GM19395 (cell line): ENCODE measurements around the gene SLC11A2.

Experiments
- ATAC-seq: cut with Tn5 transposase; IDR thresholded peaks from one replicate; pipeline ENCODE4 v1.9.1; 2021; ENCODE audit warnings: mild to moderate bottlenecking, moderate library complexity; ENCODE audit not compliant: unreplicated experiment

SLC11A2 gene

DNA sequence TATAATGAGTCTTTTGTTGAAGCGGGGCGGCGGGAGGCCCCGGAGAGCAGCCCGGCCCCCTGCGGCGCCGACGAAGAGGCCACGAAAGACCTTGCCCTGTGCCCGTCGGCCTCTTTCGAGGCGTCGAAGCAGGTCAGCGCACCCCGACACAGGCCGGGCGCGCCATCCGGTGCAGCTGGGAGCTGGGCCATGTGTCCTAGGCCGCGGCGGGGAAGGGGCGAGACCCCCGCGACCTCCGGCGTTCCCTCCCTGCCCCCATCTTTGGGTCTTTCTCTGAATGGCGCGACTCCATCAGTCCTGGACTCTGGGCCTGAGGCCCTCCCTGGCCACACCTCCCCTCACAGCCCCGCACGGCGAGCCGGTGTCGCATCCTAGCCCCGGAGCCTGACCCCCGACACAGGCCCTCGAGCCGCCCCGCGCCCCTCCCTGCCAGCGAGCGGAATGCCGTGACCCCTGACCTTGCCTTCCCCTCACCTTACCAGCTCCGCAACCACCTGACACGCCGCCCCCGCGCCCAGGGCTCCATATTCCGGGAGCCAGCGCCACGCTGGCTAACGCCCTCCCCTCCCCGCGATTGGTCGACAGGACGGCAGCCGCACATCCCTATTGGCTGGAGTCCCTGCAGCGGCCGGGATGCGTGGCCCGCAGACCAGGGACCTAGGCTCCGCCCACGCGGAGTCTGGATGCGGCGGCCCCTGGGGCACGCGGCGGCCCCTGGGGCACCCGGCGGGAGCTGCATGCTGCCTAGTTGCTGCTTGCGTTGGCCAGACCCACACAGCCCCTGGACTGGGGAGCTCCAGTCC, at the start of gene SLC11A2:
Gene SLC11A2 (minus strand): TSS at position 549 of the 803 bp plus-strand sequence. CDS start 15,656 bp downstream, outside the sequence.
- peak; percentile 86 for ATAC-seq

DNA sequence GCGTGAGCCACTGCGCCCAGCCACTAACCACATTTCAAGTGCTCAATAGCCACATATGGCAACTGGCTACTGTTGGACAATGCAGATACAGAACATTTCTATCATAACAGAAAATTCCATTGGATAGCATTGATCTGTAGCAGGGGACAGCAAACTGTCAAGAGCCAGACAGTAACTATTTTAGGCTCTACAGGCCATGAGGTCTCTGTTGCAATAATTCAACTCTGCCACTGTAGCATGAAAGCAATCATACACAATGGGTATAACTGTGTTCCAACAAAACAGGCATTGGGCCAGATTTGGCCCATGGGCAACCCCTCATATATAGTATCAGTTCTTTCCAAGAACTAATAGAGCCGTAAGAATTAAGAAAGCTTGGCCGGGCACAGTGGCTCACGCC, 49.2 kb upstream of the SLC11A2 start:
- ATAC-seq, result no peak

DNA sequence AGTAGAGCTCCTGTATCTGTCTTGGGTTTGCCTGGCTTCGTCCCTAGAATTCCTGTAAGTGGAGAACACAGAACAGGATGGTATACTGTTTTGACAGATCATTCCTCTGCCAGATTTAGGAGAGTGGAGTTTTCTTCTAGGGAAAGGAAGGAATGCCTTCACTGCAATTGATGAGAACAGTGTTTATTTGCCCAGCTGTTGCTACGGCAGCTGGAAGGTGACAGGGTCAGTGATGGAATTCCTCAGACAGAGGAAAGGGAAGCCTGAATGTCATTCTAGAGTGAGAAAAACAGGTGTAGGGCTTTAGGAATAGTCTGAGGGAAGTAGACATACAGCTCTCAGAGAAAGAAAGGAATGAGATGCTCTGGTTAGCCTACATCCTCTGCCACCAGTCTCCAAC, 45.5 kb upstream of the SLC11A2 start:
- ATAC-seq, result no peak

DNA sequence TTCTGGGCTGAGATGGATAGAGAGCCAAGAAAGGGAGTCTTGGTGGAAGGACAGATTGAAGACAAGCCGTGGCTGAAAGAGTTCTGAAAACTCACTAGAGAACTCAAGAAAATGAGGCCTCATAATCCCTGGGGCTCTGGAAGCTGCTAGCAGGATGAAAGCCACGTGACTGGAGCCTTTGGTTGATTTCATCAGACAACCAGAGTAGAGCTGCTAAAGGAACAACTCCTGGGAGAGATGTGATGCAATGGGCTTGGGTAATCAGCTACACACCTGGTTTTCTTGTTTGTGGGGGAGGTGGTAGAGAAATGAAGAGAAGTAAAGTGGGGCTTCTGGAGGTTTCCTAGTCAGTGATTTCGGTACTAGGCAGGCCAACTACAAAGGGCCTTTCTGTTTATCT, 43.8 kb upstream of the SLC11A2 start:
- no peak for ATAC-seq

DNA sequence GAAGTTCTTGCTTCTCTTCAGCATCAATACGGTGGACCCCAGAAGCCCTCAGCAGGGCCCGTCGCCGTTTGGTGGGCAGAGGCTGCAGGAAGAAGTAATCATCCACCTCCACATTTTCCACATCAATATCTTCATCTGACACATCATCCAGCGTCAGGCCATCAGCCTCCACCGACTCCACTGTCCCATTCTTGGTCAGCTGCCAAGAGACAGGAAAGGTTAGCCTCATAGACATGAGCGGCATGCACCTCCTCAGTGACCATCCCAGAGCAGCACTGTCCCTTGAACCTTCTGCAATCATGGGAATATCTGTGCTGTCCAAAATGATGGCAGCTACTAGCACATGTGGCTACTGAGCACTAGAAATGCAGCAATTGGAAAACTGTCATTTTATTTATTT, 41.6 kb upstream of the SLC11A2 start:
- ATAC-seq, result no peak

DNA sequence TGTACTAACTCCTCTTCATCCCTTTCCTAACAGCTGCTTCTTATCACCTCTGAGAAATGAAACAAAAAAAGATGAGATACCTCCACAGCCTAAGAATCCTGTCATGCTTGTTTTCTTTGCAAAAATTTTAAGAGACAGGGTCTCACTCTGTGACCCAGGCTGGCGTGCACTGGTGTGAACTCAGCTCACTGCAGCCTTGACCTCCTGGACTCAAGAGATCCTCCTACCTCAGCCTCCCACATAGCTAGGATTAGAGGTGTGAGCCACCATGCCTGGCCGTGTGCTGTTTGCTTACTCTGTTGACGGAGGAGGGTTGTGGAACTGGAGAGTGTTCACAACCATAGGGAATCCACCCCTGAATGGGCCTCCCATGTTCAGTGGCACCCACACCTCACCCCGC, 41.0 kb upstream of the SLC11A2 start:
- ATAC-seq, result no peak

DNA sequence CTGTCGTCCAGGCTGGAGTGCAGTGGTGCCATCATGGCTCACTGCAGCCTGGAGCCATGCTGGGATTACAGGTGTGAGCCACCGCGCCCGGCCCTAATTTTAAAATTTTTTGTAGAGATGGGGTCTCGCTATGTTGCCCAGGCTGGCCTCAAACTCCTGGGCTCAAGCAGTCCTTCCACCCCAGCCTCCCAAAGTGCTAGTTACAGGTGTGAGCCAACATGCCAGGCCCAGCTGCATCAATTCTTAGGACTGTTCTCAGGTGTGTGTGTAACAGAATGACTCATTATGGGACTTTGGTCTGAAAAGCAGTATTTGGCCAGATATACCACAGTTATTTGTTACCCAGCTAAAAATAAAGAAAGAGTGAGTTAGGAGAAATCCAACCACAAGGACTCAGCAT, 39.3 kb upstream of the SLC11A2 start:
- no peak for ATAC-seq

DNA sequence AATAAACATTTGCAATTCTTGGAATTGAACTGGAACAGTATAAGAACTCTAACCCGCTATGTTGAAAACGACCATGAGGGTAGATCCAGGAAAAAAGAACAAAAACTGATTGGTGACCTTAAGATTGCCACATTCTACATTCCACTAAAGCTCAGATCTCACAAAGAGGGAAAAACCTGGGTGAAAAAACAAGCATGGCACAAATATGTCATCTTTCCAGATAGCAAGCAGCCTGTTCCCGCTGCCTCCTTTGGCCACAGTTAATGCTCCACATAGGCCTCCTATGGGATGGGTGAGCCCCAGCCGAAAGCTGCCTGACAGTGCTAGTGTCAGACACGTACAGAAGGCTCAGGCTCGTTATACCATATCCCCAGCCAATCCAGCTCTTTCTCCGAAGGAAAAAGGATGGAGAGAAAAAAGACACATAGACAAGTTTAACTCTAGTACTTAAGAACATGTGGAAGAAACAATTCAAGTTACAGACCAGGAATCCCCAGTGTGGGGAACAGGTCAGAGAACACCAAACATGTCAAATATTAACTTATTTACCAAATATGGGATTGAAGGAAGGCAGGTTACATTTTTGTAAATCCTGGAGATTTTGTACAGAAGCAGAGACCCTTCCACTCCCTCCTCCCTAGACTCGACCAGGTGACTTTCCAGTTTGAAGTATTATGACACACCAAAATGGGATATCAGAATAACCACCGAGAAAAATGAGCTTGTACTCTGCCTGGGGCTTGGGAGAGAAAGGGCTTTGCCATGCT, 36.6 kb upstream of the SLC11A2 start:
- ATAC-seq, result no peak

DNA sequence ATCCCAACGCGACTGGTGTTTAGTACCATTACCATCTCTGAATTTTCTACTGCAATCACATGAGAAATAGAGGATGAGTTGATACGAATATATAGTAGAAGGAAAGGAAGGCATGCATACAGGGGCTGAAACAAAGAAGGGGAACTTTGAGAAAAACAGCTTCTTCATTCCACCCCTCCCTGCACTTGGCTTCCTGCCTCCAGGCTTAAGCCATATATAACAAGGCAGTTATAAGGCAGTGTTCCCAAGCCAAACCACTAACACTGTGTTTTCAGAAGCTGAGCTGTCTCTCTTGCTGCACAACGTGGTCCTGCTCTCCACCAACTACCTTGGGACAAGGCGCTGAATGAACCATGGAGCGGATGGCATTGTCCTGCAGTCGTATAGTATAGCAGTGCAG, 32.9 kb upstream of the SLC11A2 start:
- ATAC-seq, result no peak

DNA sequence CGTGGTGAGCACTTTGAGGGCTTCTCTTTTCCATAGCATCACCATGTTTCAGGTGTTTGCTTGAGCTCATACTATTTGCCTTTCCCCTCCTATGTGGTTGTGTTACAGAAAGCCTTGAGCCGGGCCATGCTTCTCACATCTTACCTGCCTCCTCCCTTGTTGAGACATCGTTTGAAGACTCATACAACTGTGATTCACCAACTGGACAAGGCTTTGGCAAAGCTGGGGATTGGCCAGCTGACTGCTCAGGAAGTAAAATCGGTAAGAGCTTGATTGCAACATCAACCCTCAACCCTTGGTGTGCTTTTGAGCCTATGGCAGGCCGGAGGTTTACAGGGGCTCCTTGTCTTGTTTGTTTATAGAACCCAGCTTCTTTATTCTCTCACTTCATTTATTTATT, 30.1 kb upstream of the SLC11A2 start:
- no peak for ATAC-seq

DNA sequence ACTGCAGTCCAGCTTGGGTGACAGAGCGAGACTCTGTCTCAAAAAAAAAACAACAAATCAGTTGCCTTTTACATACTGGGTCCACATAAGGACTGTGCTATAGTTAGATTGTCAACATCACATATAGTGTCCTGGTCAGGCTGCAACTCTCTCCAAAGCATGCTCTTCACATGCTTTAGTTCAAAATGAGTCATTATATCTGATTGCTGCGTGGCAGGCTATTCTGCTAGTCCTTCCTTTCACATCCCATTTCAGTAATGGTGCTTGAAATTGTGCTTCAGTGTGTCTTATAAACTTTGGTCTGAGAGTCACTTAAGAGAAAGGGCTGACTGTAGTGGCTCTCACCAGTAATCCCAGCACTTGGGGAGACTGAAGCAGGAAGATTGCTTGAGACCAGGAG, 28.9 kb upstream of the SLC11A2 start:
- no peak for ATAC-seq

DNA sequence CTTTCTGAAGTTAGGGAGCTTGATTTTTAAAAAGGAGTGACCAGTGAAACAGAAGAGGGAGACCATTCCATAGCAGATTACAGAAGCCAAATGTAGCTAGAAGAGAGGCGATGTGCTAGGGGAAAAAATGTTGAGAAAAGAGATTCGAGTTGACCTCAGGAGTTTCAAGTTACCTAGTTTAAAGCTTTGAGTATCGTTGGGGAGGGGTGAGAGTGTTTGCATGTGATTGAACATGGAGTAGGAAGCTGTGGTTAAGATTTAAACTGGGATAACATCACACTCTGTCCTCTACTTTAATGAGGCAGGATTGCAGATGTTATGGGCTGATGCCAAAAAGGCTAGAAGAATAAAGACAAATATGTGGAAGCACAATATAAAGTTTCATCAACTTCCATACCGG, 25.6 kb upstream of the SLC11A2 start:
- no peak for ATAC-seq

DNA sequence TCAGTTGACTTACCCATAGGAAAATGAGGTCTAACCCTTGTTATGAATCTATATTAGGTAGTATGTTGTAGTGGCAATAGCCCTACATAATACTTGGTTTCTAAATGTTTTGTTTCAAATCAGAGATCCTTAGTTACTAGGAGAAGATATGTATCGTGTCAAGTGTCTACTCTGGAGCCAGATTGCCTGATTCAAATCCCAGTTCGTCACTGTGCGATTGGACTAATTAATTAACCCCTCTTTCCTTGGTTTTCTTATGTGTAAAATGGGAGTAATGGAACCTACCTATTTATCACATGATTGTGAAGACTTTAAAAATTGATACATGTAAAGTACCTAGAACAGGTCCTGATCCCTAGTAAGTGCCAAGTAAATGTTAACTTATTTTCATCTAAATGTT, 23.3 kb upstream of the SLC11A2 start:
- no peak for ATAC-seq

DNA sequence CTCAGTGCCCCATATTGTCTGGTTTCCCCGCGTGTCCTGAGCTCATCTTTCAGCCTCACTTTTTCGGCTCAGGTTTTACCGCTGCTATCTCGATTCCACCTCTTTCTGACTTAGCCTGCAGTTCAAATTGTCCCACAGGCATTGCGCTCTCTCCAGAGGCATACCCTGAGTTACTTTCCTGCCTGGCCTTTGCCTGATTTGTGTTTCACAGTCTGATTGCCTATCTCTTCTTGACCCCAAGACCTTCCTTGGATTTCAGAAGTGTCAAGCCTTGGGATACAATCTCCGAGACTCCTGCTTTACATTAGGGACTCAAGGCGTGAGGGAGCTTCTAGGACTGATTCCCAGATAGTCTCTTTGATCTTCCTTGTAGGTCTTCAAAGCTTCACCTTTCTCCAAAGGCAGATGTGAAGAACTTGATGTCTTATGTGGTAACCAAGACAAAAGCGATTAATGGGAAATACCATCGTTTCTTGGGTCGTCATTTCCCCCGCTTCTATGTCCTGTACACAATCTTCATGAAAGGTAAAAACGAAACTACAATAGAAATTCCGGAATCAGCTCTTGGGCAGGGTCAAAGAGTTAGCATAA, 22.6 kb upstream of the SLC11A2 start:
- no peak for ATAC-seq

DNA sequence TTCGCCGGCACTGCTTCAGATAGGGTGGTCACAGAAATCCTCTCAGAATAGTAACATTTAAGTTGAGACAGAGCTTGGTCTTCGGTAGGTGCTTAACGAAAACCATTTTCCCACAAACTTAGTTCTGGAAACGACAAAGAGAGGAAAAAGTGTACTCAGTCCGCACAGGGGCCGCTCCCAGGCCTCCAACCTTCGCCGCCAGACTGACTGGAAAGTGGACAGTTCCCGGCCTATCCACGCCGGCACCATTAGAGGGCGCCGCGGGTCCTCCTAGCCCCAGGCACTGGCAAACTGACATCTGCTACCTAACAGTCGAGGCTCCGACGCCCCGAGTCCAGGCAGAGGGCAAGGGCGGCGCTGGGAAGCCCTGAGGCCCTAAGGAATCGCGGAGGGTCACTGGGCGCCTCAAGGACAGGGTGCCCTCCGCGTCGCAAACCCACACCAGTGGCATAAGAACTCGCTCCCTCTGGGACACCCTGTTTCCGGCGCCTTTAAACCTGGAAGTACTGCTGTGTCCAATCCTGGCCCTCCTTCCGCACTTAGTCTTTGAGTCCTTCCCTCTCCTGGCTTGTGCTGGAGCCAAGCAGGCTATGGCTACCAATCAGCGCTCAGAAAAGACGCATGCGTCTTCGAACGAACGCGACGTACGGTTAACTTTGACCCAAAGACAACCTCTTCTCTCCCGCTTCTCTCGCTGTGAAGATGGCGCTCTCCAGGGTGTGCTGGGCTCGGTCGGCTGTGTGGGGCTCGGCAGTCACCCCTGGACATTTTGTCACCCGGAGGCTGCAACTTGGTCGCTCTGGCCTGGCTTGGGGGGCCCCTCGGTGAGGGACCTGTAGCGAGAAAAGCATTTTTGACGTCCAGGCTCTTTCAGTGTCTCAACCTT, 21.7 kb upstream of the SLC11A2 start, which contains the start of gene LETMD1:
Gene LETMD1 (plus strand): TSS at position 673 of the 886 bp plus-strand sequence. CDS start 30 bp downstream, at position 703.
- peak; percentile 98 for ATAC-seq

DNA sequence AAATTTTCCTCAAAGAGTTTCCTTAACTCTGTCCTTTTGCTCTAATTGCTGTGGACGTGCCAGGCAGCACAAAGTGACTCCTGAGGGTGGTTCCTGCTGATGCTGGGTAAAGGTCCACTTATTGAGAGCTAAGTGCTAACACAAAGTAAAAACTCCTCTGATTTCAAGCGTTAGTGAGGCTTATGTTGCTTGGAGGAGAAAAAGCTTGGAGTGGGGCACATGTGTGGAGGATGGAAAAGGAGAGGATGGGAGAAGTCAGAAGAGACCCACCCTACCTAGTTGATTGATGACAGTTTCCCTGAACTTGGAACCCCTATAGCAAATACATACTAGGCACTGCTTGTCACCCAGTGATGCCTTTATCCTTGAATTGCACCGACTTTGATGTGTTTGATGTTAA, 10.1 kb upstream of the SLC11A2 start:
- ATAC-seq, result no peak

DNA sequence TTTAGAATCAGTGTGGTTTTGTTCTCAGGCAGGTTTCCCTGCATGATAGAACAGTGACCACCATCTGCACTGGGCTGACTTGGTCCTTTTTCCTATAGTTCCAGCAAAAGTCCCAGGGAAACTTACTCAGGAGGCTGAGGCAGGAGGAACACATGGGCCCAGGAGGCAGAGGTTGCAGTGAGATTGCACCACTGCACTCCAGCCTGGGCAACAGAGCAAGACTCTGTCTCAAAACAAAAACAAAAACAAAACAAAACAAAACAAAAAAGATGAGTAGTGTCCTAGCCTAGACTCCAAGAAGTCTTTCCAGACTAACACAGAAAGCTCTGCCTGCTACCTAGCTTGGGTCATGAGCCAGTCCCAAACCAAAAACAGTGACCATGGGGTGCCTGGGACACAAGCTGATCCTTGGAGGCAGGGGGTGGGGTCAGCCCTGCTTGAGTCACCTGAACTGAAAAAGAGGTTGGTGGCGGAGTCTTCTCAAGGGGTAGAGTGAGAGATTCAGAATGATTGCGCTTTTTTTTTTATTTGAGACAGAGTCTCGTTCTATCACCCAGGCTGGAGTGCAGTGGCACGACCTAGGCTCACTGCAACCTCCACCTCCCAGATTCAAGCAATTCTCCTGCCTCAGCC, 7.4 kb upstream of the SLC11A2 start:
- no peak for ATAC-seq

DNA sequence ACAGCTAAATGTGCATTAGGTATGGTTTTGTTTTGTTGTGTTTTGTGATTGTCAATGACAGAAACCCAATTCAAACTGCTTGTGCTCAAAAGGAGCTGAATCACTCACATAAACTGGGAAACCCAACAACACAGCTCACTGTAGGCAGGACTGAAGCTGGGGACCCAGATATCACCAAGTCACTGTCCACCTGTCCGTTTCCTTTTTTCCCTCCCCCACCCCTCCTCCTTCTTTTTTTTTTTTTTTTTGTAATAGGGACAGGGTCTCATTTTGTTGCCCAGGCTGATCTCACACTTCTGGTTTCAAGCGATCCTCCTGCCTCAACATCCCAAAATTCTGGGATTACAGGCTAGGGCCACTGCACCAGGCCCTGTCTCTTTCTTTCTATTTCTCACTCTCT, 6.9 kb upstream of the SLC11A2 start:
- ATAC-seq, result no peak

DNA sequence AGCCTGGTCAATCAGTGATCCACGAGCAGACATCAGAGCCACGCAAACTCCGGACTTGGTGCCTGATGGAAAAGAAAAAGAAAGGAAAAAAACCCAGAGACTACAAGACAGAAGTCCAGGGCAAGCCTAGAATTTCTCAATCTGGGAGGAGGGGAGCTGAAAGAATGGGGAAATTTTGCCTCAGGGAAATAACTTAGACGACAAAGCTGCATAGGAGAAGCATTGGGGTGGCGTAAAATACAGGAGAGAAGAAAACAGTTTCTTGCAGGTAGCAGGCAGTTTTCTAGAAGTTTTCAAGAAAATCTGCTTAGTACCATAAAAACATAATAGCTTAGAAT, 2.6 kb upstream of the SLC11A2 start:
- no peak for ATAC-seq

DNA sequence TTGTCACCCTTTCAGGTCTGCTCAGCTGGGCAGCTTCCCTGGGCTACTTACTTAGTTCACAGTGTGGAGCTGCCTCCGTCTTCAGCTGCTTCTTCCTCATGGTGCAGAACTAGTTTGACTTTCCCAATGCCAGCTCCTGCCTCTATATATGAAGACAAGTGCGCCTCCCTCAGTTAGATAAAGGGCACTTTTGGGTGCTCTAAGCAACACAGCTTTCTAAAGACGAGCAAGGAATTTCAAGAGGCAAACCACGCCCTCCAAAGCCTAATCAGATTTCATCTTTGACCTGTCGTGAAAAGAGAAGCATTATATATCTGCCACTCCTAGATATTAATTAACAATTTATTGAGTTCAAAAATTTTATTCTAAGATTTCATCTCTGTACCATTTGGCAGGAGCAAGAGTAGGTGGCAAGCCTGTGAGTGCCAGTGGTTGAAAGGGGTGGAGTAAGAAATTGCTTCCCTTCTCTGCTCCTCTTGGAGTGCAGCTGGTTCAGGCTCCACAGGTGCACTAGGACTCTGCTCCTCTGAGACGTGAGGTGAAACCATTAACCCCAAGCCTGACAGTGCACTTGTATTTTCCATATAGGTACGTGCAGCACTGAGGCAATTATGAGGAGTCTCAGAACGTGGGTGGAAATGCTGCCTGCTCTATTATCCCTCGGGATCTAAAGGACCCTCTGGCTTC, 2.1 kb upstream of the SLC11A2 start:
- ATAC-seq, result no peak
